Jurkat, Clone E6-1 (cell line): ENCODE measurements around the gene CHTF18.
"Not testable (repeated sequence)": the region's sequence is repeated elsewhere in the genome, so short reads cannot be mapped to it uniquely, and the experiment has no call there.

ENCODE experiments used
- DNase-seq: peaks from one replicate; pipeline ENCODE4 v3.0.0-alpha.2; 2011; ENCODE audit warnings: low read depth, low spot score
- H3K4me3 ChIP-seq: 2 replicates; pipeline ENCODE4 v1.5.1; 2011; ENCODE audit warnings: mild to moderate bottlenecking, low read length, control low read depth, moderate library complexity

The CHTF18 gene

DNA sequence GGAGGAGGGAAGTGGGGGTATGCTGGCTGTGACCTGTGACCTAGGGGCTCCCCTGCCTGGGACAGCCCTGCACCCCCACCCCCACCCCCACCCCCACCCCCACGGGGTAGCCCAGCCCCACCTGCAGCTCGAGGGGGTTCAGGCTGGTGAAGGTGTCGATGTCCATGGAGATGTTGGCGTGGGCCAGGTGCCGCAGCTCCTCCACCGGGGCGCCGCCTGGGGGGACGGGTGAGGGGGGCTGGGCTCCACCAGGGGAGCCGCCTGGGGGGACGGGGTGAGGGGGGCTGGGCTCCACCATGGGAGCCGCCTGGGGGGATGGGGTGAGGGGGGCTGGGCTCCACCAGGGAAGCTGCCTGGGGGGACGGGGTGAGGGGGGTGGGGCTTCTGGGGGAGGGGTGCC lies 18.0 kb upstream of the CHTF18 start:
- DNase-seq = no peak
- no peak overlapping the region for H3K4me3 ChIP-seq

DNA sequence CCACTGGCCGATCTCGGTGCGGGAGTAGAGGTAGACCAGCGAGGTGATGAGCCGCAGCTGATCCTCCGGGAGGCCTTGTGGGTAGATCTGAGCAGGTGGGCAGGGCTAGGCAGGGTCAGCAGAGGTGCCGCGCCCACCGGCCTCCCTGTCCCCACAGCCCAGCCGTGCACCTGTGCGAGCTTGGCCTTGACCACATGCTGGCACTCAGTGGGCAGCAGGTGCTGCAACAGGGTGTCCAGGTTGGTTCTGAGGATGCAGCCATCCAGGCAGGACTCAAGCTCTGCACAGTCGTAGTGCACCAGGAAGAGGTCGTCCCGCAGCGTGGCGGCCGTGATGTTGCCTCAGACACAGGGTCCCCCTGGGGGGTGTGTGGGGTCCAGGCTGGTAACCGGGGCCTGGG lies 15.5 kb upstream of the CHTF18 start:
- DNase-seq = no peak
- no peak overlapping the region for H3K4me3 ChIP-seq

DNA sequence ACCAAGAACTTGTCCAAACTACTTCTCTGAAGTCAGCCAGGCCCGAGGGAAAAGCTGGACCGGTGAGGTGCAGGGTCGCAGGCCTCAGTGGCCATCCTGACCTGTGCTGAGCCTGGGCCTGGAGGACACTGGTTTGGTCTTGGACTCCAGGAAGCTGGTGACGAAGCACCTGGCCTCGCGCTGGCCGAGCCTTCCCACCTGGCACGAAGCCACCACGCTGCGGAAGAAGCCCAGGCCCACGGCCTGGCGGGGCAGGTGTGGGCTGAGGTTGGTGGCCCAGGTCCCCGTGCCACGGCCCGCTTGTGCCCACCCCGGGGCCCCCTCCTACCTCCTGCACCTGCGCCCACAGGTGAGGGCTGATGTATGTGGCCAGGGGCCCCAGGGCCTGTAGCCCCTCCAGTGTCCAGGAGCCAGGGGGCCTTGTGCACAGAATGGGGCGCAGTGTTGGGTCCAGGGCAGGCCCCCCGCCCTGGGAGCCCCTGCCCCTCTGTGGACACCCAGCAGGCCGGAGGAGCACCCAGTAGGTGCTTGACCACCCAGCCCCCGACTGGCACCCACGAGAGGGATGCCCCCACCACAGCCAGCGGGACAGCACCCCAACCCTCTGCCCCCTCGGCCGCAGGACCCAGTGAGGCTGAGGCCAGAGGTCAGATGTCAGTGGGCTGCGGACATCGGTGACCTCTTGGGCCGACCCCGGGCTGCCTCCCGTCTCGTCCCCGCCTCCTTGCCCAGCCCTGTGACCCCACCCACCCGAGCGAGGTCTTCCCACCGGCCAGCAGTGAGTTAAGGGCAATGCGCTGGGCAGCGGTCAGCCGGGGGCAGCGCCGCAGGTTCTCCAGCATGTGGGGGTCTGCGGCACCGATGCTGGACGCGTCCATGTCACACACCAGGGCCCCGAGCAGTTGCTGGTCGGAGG lies 14.1 kb upstream of the CHTF18 start:
- H3K4me3 ChIP-seq = no peak overlapping the region
- no peak for DNase-seq

DNA sequence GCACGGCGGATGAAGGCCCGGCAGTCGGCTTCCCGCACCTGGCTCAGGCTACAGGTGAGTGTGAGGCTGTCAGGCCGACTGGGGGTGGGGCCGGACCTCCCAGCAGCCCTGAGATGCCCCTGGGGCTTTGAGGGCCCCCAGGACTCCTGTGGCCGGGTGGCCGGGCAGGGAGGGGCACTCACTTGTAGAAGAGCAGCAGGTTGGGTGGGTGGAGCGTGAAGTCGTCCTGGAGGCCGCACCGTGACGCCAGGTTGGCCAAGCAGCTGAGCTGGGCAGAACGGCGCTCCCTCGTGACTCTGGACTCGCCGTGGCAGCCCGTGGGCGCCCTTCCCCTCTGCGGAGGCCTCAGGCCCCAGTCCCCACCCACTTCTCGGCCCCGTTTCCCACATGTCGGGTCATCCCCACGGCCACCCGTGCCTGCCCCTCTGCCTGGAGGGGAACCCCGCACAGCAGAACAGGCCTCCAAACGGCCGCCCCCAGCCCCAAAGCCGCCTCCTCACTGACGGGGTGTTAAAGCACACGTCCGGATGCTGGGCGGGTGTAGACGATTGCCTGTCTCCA lies 13.1 kb upstream of the CHTF18 start:
- no peak overlapping the region for H3K4me3 ChIP-seq
- no peak for DNase-seq

DNA sequence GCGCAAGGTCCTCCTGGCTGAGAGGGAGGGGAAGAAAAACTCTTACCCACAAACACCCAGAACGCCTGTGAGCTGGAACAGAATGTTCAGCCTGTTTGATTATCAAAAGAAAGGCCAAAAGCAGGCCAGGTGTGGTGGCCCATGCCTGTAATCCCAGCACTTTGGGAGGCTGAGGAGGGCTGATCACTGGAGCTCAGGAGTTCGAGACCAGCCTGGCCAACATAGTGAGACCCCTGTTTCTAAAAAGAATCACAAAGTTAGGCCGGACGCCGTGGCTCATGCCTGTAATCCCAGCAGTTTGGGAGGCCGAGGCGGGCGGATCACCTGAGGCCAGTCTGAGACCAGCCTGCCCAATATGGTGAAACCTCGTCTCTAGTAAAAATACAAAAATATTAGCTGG lies 12.1 kb upstream of the CHTF18 start:
- DNase-seq = not testable (repeated sequence)

DNA sequence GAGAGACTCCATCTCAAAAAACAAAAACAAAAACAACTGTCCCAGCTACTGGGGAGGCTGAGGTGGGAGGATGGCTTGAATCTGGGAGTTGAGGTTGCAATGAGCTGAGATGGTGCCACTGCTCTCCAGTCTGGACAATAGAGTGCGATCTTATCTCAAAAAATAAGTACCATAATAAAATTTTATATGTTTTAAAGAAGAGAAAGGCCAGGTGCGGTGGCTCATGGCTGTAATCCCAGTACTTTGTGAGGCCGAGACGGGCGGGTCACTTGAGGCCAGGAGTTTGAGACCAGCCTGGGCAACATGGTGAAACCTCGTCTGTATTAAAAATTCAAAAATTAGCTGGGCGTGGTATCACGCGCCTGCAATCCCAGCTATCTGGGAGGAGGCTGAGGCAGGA lies 11.6 kb upstream of the CHTF18 start:
- H3K4me3 ChIP-seq = no peak overlapping the region
- no peak for DNase-seq

More for the DNA sequence above, 12.1 kb upstream of the CHTF18 start:
- not testable (repeated sequence) for H3K4me3 ChIP-seq

DNA sequence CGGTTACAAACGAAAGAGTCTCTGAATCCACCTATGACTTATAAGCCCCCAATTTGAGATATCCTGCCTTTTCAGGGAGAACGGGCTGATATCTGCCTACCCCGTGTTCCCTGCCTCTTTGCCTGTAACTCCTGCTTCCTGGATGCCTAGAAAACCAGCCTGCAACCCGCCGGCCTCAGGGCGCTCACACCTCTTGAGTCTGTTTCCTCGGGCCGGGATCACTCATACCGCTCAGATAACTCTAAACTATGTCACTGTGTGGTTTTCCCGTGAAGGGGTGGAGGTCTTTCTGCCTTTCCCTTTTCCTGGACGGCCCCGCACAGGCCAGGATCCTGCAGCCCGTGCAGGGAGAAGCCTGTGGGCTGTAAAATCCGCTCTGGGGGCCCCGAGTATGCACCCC lies 10.6 kb upstream of the CHTF18 start:
- no peak overlapping the region for H3K4me3 ChIP-seq
- no peak for DNase-seq

DNA sequence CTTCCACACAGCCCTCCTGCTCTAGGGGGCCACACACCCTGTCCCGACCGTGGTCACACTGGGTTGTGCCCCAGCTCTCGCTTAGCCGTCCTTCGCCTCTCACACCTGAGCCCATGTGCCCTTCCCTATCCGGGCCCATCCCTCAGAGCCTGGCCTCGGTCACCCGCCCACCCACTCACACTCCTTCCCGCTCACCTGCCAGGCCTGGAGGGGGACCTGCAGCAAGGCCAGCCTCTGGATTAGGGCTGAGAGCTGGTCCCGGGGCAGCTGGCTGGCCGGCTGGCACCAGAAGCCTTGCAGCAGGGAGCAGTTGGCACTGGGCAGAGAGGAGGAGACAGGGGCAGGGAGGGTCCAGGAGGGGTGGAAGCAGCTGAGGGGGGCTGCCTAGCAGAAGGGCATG lies 10.0 kb upstream of the CHTF18 start:
- H3K4me3 ChIP-seq = no peak overlapping the region
- DNase-seq = no peak

DNA sequence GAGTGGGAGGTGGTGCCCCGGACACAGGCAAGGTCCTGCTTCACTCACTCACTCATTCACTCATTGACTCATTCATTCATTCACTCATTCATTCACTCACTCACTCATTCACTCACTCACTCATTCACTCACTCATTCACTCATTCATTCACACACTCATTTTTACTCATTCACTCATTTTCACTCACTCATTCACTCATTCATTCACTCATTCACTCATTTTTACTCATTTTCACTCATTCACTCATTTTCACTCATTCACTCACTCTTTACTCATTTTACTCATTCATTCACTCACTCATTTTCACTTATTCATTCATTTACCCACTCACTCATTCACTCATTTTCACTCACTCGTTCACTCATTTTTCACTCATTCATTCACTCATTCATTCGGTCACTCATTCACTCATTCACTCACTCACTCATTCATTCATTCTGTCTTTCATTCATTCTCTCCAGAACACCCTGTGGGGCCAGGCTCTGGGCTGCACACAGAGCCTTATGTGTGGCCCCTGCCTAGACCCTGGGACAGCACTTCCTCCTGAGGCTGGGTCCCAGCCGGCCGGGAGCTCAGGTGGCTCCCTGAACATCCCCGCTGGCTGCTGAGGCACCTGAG lies 9.4 kb upstream of the CHTF18 start:
- no peak for DNase-seq
- no peak overlapping the region for H3K4me3 ChIP-seq

DNA sequence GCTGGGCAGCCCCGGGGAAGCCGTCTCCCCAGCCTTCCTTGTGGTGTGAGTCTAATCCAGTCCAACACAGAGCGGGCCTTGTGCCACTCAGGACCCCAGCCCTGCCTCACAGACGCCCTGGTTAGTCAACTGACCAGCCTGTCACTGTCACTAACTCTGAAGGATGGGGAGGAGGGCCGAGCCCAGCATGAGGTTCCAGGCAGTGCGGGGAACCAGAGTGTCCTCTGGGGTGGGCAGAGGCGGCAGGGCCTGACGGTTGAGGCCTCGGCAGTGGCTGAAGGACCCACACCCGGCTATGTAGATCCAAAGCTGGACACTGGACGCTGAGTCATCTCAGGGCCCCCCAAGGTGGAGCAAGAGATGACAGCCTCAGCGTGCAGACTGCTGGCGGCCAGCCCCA lies 8.9 kb upstream of the CHTF18 start:
- H3K4me3 ChIP-seq = no peak overlapping the region
- DNase-seq = no peak

DNA sequence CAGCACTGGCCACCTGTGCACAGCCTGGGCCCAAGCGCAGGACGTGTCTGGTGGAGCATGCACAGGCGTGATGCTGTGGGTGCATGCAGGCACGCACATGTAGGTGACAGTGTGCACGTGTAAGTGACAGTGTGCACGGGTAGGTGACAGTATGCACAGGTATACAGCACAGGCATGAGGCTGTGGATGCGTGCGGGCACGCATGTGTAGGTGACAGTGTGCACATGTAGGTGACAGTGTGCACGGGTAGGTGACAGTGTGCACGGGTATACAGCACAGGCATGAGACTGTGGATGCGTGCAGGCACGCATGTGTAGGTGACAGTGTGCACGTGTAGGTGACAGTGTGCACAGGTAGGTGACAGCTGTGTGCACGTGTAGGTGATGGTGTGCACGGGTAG lies 8.1 kb upstream of the CHTF18 start:
- no peak for DNase-seq
- no peak overlapping the region for H3K4me3 ChIP-seq

DNA sequence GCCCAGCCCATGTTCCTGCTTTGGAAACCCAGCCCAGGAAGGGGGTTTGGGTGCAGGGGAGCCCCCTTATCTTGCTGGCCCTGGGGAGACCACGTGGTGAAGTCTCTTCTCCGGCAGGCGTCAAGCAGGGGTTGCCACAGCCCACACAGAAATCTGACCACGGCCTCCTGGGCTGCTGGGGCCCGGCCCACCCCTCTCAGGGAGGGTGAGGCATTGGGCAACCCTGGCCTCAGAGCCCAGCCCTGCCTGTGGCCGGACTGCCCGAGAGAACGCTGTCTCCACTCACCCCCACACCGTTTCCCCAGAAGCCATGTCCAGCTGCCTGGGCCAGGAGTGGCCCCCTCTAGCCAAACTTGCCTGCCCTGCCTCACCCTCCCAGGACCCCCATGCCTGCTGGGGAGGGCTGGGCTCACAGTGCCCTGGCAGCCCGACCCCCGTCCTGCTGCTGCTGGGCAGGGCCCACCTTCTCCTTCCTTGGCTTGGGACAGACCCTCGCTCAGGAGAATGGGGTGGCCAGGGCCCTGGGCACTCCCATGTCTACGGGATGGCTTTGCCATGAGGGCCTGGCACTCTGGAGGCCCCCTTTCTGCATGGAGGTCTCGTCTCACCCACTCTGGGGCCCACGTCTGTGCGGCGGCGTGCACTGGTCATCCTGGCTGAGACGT lies 6.9 kb upstream of the CHTF18 start:
- no peak for DNase-seq
- no peak overlapping the region for H3K4me3 ChIP-seq

DNA sequence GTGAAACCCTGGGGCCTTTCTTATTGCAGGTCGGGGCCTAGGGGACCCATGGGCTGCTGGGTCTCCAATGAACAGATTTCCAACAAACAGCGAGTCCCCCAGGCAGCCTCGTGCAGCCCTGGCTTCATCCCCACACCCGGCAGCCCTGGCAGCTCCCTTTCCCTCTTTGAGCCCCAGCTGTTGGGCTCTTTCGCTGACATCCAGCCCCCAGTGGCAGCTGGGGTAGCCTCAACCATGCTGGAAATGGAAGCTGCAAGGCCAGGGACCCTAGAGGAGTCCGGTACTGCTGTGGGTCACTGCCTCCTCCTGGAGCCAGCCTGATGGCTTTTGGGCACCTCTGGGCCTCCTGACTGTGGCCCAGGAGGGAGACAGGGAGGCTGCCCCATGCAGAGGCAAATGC lies 6.2 kb upstream of the CHTF18 start:
- no peak for DNase-seq
- no peak overlapping the region for H3K4me3 ChIP-seq

DNA sequence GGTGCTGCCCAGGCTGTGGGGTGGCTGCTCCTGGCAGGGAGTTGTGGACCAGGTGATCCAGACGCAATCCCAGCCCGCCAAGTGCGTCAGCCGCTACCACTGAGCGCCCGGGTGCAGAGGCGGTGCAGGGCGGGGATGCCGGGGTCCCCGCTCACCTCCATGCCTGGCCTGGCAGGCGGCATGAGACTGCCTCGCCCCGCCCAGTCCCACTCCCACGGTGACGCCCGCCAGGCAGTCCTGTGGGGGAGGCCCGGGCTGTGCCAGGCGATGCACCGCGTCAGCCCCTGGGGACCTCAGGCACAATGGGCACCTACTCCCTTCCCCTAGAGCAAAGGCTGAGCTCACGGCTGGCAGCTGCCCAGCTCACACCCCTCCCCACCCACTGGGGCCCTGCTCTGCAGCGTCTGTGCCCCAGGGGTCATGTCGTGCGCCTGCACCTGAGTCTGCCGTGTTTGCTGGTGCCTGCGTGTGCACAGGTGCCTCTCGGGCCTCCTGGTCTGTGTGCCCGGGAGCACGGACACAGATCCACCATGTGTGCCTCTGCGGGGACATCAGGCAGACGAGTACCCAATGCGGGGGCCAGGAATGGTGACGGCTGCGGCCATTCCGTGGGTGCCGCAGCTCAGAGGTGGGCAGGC lies 5.5 kb upstream of the CHTF18 start:
- no peak overlapping the region for H3K4me3 ChIP-seq
- DNase-seq = no peak

DNA sequence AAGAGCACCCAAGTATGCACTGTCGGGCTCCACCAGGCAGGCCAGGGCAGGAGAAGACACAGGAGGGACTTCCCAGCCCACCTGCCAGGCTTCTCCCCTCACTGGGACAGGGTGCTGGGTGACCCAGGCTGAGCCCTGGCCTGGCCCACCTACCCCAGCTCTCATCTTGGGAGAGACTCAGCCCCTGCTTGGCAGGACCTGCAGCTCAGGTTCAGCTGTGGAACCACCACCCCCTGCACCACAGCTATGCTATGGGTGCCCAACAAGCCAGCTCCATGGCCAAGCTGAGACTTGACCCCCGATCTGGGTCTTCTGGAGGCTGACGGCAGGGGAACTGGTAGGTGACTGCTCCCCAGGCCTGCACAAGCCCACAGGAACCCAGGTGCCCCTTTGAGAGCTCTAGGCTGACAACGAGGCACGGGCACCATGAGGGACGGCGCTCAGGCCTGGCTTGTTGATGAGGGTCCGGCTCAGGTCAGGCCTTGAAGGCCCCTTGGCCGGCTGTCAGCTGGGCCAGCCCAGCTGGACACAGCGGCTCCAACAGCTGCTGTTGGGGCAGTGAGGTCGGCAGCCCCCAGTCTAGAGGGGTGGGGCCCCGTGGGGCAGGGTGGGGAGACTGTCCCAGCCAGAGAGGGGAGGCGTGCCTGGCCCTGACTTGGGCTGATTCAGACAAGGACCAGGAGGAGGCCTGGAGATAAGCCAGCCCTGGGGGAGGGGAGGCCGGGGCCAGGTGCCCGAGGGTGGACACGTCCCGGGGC lies 4.8 kb upstream of the CHTF18 start:
- H3K4me3 ChIP-seq = no peak overlapping the region
- no peak for DNase-seq

DNA sequence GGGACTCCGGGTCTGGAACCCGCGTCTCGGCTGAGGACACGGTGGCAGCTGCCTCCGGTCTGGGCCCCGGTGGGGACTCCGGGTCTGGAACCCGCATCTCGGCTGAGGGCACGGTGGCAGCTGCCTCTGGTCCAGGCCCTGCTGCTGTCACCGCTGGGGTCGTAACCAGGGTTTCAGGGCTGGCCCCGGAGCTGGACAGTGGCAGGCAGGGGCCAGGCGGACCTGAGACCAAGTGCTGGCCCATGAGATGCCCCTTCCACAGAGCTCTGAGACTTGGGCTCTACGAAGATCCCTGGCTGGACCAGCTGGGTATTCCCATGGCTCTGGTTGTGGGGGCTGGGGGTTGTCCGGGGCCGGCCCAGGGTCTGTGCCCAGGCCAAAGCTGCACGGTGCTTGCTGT lies 4.0 kb upstream of the CHTF18 start:
- no peak overlapping the region for H3K4me3 ChIP-seq

DNA sequence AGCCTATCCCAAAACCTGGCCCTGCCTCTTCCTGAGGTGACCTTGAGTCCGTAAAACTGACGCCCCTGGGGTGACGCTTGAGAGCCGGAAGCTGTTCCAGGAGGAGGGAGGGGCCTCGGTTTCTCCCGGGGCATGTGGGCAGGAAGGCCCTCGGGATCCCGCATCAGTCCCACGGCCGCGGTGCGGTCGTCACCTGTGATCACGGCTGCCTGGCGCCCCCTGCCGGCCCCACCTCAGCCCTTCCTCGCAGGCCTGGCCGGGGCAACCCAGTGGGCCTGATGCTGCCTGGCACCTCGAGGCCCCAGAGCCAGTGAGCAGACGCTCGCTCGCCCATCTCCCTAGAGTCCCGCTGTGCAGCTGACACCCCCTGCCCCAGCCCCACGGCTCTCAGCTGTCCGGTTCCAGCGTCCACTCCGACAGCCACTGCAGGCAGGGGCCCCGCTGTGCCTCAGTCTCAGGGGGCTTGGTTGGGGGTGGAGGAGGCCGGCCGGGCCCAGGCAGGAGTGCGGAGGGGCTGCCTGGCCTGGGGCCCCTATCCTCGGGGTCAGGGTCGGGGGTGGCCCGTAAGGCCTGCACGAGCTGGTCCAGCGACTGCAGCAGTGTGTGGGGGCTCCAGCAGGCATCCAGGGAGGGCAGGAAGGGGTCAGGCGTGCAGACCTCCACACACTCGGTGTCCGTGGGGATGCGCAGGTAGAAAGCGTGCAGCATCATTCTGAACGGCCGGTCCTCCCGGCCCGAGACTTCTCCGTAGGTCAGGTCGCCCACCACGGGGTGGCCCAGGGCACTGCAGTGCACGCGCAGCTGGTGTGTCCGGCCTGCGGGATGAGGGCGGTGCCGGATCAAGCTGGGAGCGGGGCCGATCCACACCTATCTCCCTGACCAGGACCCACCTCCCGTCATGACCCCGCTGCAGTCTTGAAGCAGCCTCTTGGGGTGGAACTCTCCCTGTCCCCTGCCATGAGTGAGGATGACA lies 2.6 kb upstream of the CHTF18 start:
- DNase-seq = no peak
- no peak overlapping the region for H3K4me3 ChIP-seq

More for the DNA sequence above, 4.0 kb upstream of the CHTF18 start:
- no peak for DNase-seq
